SK-N-SH (cell line): ENCODE results near the gene CFAP70. TPM values are rescaled to one million over a fixed set of nuclear protein-coding genes. Genes with fewer than 3 reads are reported as not detected.

ENCODE experiments used
- CTCF ChIA-PET: fragments of 300-600, 350-600 bp; formaldehyde crosslinking; extraction: SDS; loops from one replicate; lab custom pipeline; 2021; lab: Yijun Ruan, JAX
- POLR2A ChIA-PET: fragments of 350-600 bp; sonication (Branson Sonifier 250); formaldehyde crosslinking; extraction: SDS; loops from one replicate; lab custom pipeline; 2020; ENCODE audit warnings: antibody characterized with exemption, inconsistent platforms; lab: Yijun Ruan, JAX
- DNase-seq: peaks from one replicate; pipeline ENCODE4 v3.0.0; 2012
- H2AFZ ChIP-seq: fragments of 200-600 bp; sonication (generic); 2 replicates; pipeline ENCODE4 v1.8.1; 2016; ENCODE audit warnings: antibody characterized with exemption, mild to moderate bottlenecking, low read depth
- H3F3A ChIP-seq: fragments of 200-600 bp; sonication (generic); replicated peaks from 2 replicates; pipeline ENCODE3; 2016; ENCODE audit warnings: antibody characterized with exemption, mild to moderate bottlenecking; ENCODE audit not compliant: insufficient read depth
- H3K27ac ChIP-seq, 2 experiments: fragments of 200-500 bp in 1 of 2; fragments of 200-600 bp in 1 of 2; sonication (Bioruptor generic) in 1 of 2; sonication (generic), shearing (Covaris generic) in 1 of 2; 2 replicates each; pipeline versions ENCODE4 v1.5.1 to v1.6.1; 2014 to 2016; ENCODE audit warnings: low read depth in 2 of 2, inconsistent platforms in 1 of 2, low read length in 1 of 2, mild to moderate bottlenecking in 1 of 2, mixed read lengths in 1 of 2
- H3K27me3 ChIP-seq: fragments of 200-600 bp; sonication (generic), shearing (Covaris generic); 2 replicates; pipeline ENCODE4 v1.6.1; 2016; ENCODE audit warnings: mixed run types; ENCODE audit not compliant: insufficient read depth
- H3K36me3 ChIP-seq, 2 experiments: fragments of 200-500 bp in 1 of 2; fragments of 200-600 bp in 1 of 2; sonication (Bioruptor generic) in 1 of 2; sonication (generic) in 1 of 2; replicated peaks in 1 of 2; 2 replicates each; pipeline versions ENCODE3 to v1.5.1; 2014 to 2016; ENCODE audit warnings: low read length in 1 of 2, mild to moderate bottlenecking in 1 of 2; ENCODE audit not compliant: insufficient read depth in 2 of 2, control insufficient read depth in 1 of 2
- H3K4me1 ChIP-seq, 2 experiments: fragments of 200-500 bp in 1 of 2; fragments of 200-600 bp in 1 of 2; sonication (Bioruptor generic) in 1 of 2; sonication (generic), shearing (Covaris generic) in 1 of 2; 2 replicates each; pipeline versions ENCODE4 v1.5.1 to v1.6.1; 2014 to 2016; ENCODE audit warnings: low read depth in 1 of 2, low read length in 1 of 2, mixed run types in 1 of 2; ENCODE audit not compliant: insufficient read depth in 2 of 2, control insufficient read depth in 1 of 2
- H3K4me2 ChIP-seq: fragments of 200-600 bp; sonication (generic), shearing (Covaris generic); 2 replicates; pipeline ENCODE4 v1.6.1; 2017; ENCODE audit warnings: mixed run types
- H3K4me3 ChIP-seq, 2 experiments: fragments of 200-500 bp in 1 of 2; fragments of 200-600 bp in 1 of 2; sonication (Bioruptor generic) in 1 of 2; sonication (generic), shearing (Covaris generic) in 1 of 2; 2 replicates each; pipeline versions ENCODE4 v1.5.1 to v1.8.1; 2014 to 2016; ENCODE audit warnings: low read depth in 2 of 2, inconsistent platforms in 1 of 2, low read length in 1 of 2, mild to moderate bottlenecking in 1 of 2, mixed read lengths in 1 of 2, moderate library complexity in 1 of 2
- H3K79me2 ChIP-seq: fragments of 200-600 bp; sonication (generic); 2 replicates; pipeline ENCODE4 v1.8.1; 2017; ENCODE audit warnings: mild to moderate bottlenecking; ENCODE audit not compliant: insufficient read depth
- H3K9ac ChIP-seq: fragments of 200-600 bp; sonication (generic); 2 replicates; pipeline ENCODE4 v1.6.1; 2017; ENCODE audit warnings: mixed run types
- H3K9me2 ChIP-seq: fragments of 200-600 bp; sonication (generic); 2 replicates; pipeline ENCODE4 v1.6.1; 2017; ENCODE audit warnings: mixed run types
- H3K9me3 ChIP-seq: fragments of 200-600 bp; sonication (generic); 2 replicates; pipeline ENCODE4 v1.6.1; 2017; ENCODE audit warnings: mixed run types, mild to moderate bottlenecking, moderate library complexity
- H4K20me1 ChIP-seq: fragments of 200-600 bp; sonication (generic); 2 replicates; pipeline ENCODE4 v1.6.1; 2017; ENCODE audit warnings: mild to moderate bottlenecking, mixed run types; ENCODE audit not compliant: insufficient read depth
- CHD2 ChIP-seq: fragments of 150-350 bp; IDR thresholded peaks from 2 replicates; pipeline ENCODE4 v1.6.1; 2018; ENCODE audit warnings: low read length; ENCODE audit not compliant: partially characterized antibody
- ELF1 ChIP-seq: IDR thresholded peaks from 2 replicates; pipeline ENCODE4 v1.4.0; 2012
- EP300 ChIP-seq, 2 experiments: IDR thresholded peaks; 2 replicates each; pipeline versions ENCODE4 v1.4.0 to v1.6.1; 2012; ENCODE audit warnings: borderline replicate concordance in 1 of 2, low read depth in 1 of 2, low read length in 1 of 2
- EZH2phosphoT487 ChIP-seq: fragments of 200-600 bp; sonication (generic); IDR thresholded peaks from 2 replicates; pipeline ENCODE4 v1.6.1; 2017; ENCODE audit warnings: low read depth, mixed run types, mild to moderate bottlenecking, antibody characterized with exemption, moderate library complexity, borderline replicate concordance
- MXI1 ChIP-seq: IDR thresholded peaks from 2 replicates; pipeline ENCODE4 v1.6.1; 2012; ENCODE audit warnings: mild to moderate bottlenecking, low read depth, low read length, improper control_type of control experiment
- NFIC ChIP-seq: IDR thresholded peaks from 2 replicates; pipeline ENCODE4 v1.4.0; 2012; ENCODE audit warnings: borderline replicate concordance
- PBX3 ChIP-seq: IDR thresholded peaks from 2 replicates; pipeline ENCODE4; 2012
- RCOR1 ChIP-seq: fragments of 150-350 bp; IDR thresholded peaks from 2 replicates; pipeline ENCODE4 v1.6.1; 2017; ENCODE audit warnings: antibody characterized with exemption, low read length
- SMC3 ChIP-seq: IDR thresholded peaks from 2 replicates; pipeline ENCODE4 v1.6.1; 2012; ENCODE audit warnings: low read depth, low read length, improper control_type of control experiment
- TAF1 ChIP-seq: IDR thresholded peaks from 2 replicates; pipeline ENCODE4 v1.6.1; 2012; ENCODE audit warnings: low read depth, mild to moderate bottlenecking, low read length, moderate library complexity, borderline replicate concordance
- USF1 ChIP-seq: IDR thresholded peaks from 2 replicates; pipeline ENCODE4 v1.4.0; 2012; ENCODE audit warnings: low read depth, borderline replicate concordance
- ZBTB33 ChIP-seq: IDR thresholded peaks from 2 replicates; pipeline ENCODE4 v1.4.0; 2012; ENCODE audit warnings: low read depth, borderline replicate concordance
- WGBS: methylation state at CpG from one replicate; pipeline ENCODE4 v1.1.6; 2017; ENCODE audit warnings: low lambda C conversion rate; 5-methylcytosine and 5-hydroxymethylcytosine counted together
- polyA plus RNA-seq, 3 experiments: library from polyadenylated mRNA; depleted of rRNA; stranded (reverse); fragments of >200 nt; gene quantifications; 2 replicates each; pipeline ENCODE4 v1.2.3, GENCODE V29; 2012

The CFAP70 gene
- polyA plus RNA-seq, 1 of the 3 experiments (the other 2 are of a cell fraction), result 0.74 TPM

GRCh38 chr10:73211106-73211811 lies 147.4 kb downstream of the CFAP70 start:
- WGBS, result 88% methylated on average over 4 of the region's 4 CpGs
- CTCF ChIA-PET, result no interaction called here
- POLR2A ChIA-PET, result no interaction called here

More at GRCh38 chr10:73211106-73211811, 147.4 kb downstream of the CFAP70 start:
- Histone ChIP-seq H2AFZ (no peak overlapping the region), H3K9me3 (no peaks in the 10 kb centered on the region), H3K4me2 (no peak overlapping the region), H3K4me1 (no peaks in the 10 kb centered on the region), H3K9ac (no peak overlapping the region), H3K9me2 (no peaks in the 10 kb centered on the region), H3K27ac (no peak overlapping the region), H3K36me3 (peaks cover 6 to 24% of the 10 kb centered on the region in 2 experiments), H3K79me2 (no peaks in the 10 kb centered on the region), H3K4me3 (no peak overlapping the region), H4K20me1 (no peaks in the 10 kb centered on the region), H3K27me3 (no peaks in the 10 kb centered on the region), H3F3A (no peaks in the 10 kb centered on the region)
- TF ChIP-seq USF1, result no peak
- no peak for TF ChIP-seq RCOR1
- no peak for TF ChIP-seq ELF1
- no peak for TF ChIP-seq ZBTB33
- no peak for TF ChIP-seq CHD2
- TF ChIP-seq NFIC, result no peak
- no peak for TF ChIP-seq EP300 (IDR thresholded peaks at IDR 0.05; ENCODE audit: borderline replicate concordance in 1 of 2, low read depth in 1 of 2, low read length in 1 of 2)
- TF ChIP-seq SMC3, result no peak
- no peak for TF ChIP-seq MXI1
- no peak for TF ChIP-seq TAF1
- TF ChIP-seq PBX3, result no peak
- no peak for TF ChIP-seq EZH2phosphoT487
- no peak for DNase-seq
